HG03457 (cell line): ENCODE data around the gene MUTYH.

Source experiments
- ATAC-seq: cut with Tn5 transposase; IDR thresholded peaks from one replicate; pipeline ENCODE4 v1.9.1; 2021; ENCODE audit warnings: moderate number of reproducible peaks; ENCODE audit not compliant: unreplicated experiment

The MUTYH gene

GRCh38 chr1:45282351-45282750 lies 57.9 kb downstream of the MUTYH start:
- no peak for ATAC-seq
